BLaER1 (cell line): Measurements from ENCODE around the gene SLC4A1AP.

ENCODE experiments used
- H3K27ac ChIP-seq: shearing (Covaris generic); formaldehyde crosslinking; 2 replicates; pipeline ENCODE4 v1.8.1; 2022
- H3K27me3 ChIP-seq: shearing (Covaris generic); formaldehyde crosslinking; 2 replicates; pipeline ENCODE4 v1.8.1; 2022
- H3K36me3 ChIP-seq: shearing (Covaris generic); formaldehyde crosslinking; 2 replicates; pipeline ENCODE4 v1.8.1; 2022
- H3K4me1 ChIP-seq: shearing (Covaris generic); formaldehyde crosslinking; 2 replicates; pipeline ENCODE4 v1.8.1; 2022
- H3K4me2 ChIP-seq: shearing (Covaris generic); formaldehyde crosslinking; 2 replicates; pipeline ENCODE4 v1.8.1; 2022
- H3K4me3 ChIP-seq: shearing (Covaris generic); formaldehyde crosslinking; 2 replicates; pipeline ENCODE4 v1.8.1; 2022
- H3K9ac ChIP-seq: shearing (Covaris generic); formaldehyde crosslinking; 2 replicates; pipeline ENCODE4 v1.8.1; 2022
- H3K9me3 ChIP-seq: shearing (Covaris generic); formaldehyde crosslinking; 2 replicates; pipeline ENCODE4 v1.8.1; 2022
- H4K20me1 ChIP-seq: shearing (Covaris generic); formaldehyde crosslinking; 2 replicates; pipeline ENCODE4 v1.8.1; 2022
- Cebpa-rat ChIP-seq: shearing (Covaris generic); IDR thresholded peaks from 2 replicates; pipeline ENCODE4 v1.8.1; 2022

The SLC4A1AP gene

DNA sequence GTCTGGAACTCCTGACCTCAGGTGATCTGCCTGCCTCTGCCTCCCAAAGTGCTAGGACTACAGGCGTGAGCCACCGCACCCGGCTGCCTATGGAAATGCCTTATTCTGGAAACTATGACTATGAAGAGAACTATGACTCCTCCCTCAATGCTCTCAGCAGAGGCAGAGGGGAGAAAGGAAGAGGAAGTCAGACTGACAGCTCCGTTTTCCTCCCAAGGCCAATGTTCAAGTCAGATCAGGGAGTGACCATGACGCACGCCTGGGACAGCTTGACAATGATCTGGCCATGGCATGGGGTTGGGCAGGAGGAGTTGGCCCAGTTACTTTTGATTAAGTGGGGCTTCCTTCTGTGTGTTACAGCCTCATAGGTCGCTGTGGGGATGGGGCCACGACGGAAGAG, 63.6 kb downstream of the SLC4A1AP start:
- H3K27me3 ChIP-seq, result no peaks in the 10 kb centered on the region
- H3K36me3 ChIP-seq, result no peaks in the 10 kb centered on the region
- no peak for TF ChIP-seq Cebpa-rat
- H3K4me3 ChIP-seq, result no peak overlapping the region
- no peak overlapping the region for H3K9ac ChIP-seq
- H3K4me1 ChIP-seq, result peaks cover 48% of the 10 kb centered on the region
- H4K20me1 ChIP-seq, result no peaks in the 10 kb centered on the region
- no peak overlapping the region for H3K27ac ChIP-seq
- no peak overlapping the region for H3K4me2 ChIP-seq
- H3K9me3 ChIP-seq, result no peaks in the 10 kb centered on the region

DNA sequence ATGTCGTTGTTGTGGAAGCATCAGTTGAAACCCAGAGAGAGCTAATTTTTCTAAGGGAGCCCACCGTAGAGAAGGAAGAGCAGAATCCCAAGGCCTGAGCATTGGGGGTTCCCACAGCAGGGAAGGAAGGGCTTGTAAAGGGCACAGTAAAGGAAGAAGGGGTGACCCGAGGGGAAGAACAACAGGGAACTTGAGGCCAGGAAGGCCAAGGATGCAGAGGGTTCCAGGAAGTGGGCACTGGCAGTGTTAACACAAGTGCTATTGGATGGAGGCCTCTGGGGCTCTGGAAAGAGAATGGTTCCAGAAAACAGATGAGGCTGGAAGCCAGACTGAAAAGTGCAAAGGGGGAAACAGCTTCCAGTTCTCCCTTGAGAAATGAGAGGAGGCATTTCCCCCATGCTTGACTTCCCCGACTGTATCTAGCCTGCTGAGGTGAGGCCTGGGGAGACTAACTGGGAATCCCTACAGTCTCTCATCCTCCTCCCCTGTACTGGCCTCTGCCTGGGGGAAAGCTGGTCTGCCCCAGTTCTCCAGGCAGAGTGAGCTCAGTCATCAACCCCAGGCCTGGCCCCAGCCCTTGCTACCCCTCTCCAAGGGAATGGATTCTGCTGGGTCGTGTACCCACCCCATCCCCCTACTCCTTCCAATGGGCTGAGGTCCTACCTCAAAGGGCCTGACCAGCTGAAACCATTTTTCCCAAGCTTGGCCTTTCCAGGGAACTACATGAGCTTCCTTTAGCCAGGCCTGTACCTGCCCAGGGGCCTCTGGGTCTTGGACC, 64.6 kb downstream of the SLC4A1AP start:
- H3K4me3 ChIP-seq, result no peak overlapping the region
- H3K9ac ChIP-seq, result no peak overlapping the region
- peak overlapping the region; percentile 75 for H3K4me2 ChIP-seq
- peaks cover 45% of the 10 kb centered on the region for H3K4me1 ChIP-seq
- H3K36me3 ChIP-seq, result no peaks in the 10 kb centered on the region
- no peaks in the 10 kb centered on the region for H3K27me3 ChIP-seq
- no peak overlapping the region for H3K27ac ChIP-seq
- no peaks in the 10 kb centered on the region for H4K20me1 ChIP-seq
- no peak for TF ChIP-seq Cebpa-rat
- no peaks in the 10 kb centered on the region for H3K9me3 ChIP-seq

DNA sequence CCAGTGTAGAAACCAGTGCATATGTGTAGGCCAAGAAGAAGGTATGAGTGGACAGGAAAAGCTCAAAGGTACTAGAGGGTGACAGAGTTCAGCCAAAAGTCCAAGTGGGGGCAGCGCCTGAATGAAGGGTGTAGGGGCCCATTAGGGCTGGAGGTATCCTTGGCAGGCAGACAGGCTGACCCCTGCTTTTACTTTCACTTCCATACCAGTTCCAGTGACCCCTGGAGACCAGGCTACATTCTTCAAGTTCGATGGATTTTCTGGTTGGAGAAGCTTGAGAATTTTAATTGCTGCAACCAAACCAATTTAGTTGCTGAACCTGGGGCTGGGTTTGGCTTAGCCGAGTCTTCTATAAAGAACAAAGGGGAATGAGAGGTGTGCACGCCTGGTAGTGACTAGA, 65.5 kb downstream of the SLC4A1AP start:
- Histone ChIP-seq H3K9me3 (no peaks in the 10 kb centered on the region), H3K4me1 (peaks cover 45% of the 10 kb centered on the region), H3K36me3 (no peaks in the 10 kb centered on the region), H3K4me3 (no peak overlapping the region), H3K27me3 (no peaks in the 10 kb centered on the region), H3K27ac (no peak overlapping the region), H4K20me1 (no peaks in the 10 kb centered on the region), H3K4me2 (peak overlapping the region; percentile 75), H3K9ac (no peak overlapping the region)
- TF ChIP-seq Cebpa-rat, result no peak

DNA sequence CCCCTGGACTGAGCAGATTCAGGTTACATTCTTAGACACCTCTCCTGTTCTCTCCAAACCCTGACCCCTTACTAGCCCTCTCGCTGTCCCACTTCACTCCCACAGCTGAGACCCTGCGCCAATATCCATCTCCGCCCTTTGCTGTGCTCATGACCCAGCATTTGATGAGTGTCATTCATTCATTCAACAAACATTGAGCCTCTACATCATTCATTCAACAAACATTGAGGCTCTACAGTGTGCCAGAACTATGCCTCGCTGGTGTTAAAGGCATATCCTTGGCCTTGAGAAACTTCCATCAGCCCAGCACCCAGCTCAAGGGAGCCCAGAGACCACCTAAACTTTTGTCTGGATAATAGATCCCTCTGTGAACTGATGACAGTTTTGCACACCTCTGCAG, 65.9 kb downstream of the SLC4A1AP start:
- no peaks in the 10 kb centered on the region for H3K36me3 ChIP-seq
- no peaks in the 10 kb centered on the region for H4K20me1 ChIP-seq
- no peak for TF ChIP-seq Cebpa-rat
- H3K9me3 ChIP-seq, result no peaks in the 10 kb centered on the region
- no peak overlapping the region for H3K4me3 ChIP-seq
- no peaks in the 10 kb centered on the region for H3K27me3 ChIP-seq
- no peak overlapping the region for H3K27ac ChIP-seq
- H3K9ac ChIP-seq, result no peak overlapping the region
- H3K4me1 ChIP-seq, result peaks cover 45% of the 10 kb centered on the region
- H3K4me2 ChIP-seq, result peak overlapping the region; percentile 75

DNA sequence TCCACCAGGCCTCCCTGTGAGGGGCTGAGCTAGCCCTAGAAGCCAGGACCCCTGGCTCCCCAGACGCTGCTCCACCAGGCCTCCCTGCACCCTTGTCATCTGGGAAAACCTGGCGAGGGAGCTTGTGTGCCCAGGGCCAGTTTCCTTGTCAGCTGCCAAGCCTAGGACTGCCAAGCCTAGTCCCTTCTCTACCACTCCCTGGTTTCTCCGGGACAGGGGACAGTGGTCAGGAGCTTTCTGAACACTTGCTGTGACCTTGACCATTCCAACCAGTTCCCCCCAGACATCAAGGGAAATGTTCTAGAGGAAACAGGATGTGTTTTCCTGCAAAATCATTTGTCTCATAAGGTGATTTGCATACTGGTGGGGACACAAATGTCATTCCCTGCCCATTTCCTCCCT, 66.6 kb downstream of the SLC4A1AP start:
- TF ChIP-seq Cebpa-rat, result no peak
- Histone ChIP-seq H3K4me2 (peak overlapping the region; percentile 75), H3K9me3 (no peaks in the 10 kb centered on the region), H3K9ac (no peak overlapping the region; the same call in 1 of the 2 replicates), H3K4me3 (no peak overlapping the region), H3K4me1 (peaks cover 45% of the 10 kb centered on the region), H3K27me3 (no peaks in the 10 kb centered on the region), H3K36me3 (no peaks in the 10 kb centered on the region), H3K27ac (no peak overlapping the region), H4K20me1 (no peaks in the 10 kb centered on the region)

DNA sequence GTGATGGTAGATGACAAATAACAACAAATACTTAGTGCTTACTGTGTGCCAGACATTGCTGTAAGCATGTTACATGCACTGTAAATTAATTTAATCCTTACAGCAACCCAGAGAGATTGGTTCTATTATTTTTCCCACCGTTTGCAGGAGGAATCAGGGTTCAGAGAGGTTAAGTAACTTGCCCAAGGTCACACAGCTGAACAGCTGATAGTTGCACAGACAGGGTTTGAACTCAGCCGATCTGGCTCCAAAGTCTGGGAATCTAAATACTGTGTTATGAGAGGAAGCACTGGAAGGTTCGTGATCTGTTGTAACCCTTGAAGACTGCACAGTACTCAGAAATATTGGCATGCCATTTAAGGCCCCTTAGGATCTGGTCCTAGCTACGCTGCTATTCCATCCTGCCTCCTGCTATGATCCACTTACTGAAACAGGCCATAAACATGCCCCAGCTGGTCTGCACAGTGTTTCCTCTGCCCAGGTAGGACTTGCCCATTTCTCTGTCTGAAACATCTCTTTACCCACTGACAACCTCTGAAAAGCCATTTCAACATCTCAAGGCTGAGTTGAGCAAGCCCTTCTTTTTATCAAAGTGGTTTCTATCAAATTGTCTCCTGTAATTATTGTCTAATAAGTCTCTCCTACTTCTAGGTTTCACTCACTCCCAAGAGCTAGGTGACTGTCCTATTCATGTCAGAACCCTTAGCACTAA, 67.4 kb downstream of the SLC4A1AP start:
- no peak overlapping the region for H3K9ac ChIP-seq
- no peaks in the 10 kb centered on the region for H3K36me3 ChIP-seq
- no peaks in the 10 kb centered on the region for H3K27me3 ChIP-seq
- peak overlapping the region; percentile 75 for H3K4me2 ChIP-seq
- no peak for TF ChIP-seq Cebpa-rat
- no peaks in the 10 kb centered on the region for H4K20me1 ChIP-seq
- no peak overlapping the region for H3K27ac ChIP-seq
- peaks cover 45% of the 10 kb centered on the region for H3K4me1 ChIP-seq
- no peak overlapping the region for H3K4me3 ChIP-seq
- H3K9me3 ChIP-seq, result no peaks in the 10 kb centered on the region

DNA sequence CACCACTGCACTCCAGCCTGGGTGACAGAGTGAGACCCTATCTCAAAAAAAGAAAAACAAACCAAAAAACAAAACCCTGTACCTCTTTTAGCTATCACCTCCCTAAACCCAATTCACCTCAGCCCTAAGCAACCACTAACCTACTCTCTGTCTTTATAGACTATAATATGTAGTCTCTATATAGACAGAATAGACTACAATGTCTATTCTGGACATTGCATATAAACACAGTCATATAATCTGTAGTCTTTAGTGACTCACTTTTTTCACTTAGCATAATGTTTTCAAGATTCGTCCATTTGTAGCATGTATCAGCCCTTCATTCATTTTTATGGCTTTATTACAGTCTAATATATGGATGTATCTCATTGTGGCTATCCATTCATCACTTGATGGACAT, 70.6 kb downstream of the SLC4A1AP start:
- Histone ChIP-seq H3K4me1 (peaks cover 30% of the 10 kb centered on the region), H3K4me3 (no peak overlapping the region), H3K27me3 (no peaks in the 10 kb centered on the region), H3K27ac (no peak overlapping the region), H3K36me3 (no peaks in the 10 kb centered on the region), H3K9ac (no peak overlapping the region), H3K9me3 (no peaks in the 10 kb centered on the region), H4K20me1 (no peaks in the 10 kb centered on the region), H3K4me2 (no peak overlapping the region)
- TF ChIP-seq Cebpa-rat, result no peak

DNA sequence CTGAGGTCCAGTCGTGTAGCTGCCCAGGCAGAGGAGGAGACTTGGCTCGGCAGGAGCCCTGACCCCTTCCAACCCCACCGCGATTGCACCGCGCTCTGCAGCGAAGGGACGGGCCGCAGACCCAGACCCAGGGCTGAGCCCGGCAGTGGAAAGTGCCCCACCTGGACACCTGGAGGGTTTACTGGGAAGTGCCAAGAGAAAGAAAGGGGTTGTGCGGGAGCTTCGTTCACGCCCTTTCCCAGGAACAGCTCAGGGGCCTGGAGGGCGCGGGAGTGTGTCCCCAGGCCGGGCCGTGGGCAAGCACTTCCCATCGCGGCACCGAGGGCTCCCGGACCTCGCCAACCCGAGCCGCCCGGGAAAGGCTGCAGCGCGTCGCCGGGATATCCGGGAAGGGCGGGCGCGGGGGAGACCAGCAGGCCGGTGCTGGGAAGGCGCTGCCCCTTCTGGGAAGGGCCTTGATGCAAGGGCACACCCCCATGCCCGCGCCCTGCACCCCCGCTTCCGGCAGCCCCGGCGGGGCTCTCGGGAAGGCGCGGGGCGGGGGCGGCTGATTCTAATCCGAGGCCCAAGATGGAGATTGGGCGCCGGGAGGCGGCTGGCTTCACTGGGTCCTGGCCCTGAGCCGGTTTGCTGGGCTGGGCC, 71.7 kb downstream of the SLC4A1AP start:
- Histone ChIP-seq H3K4me3 (no peak overlapping the region), H3K27ac (no peak overlapping the region), H3K4me1 (peaks cover 19% of the 10 kb centered on the region), H3K9me3 (no peaks in the 10 kb centered on the region), H3K36me3 (no peaks in the 10 kb centered on the region), H3K9ac (no peak overlapping the region), H3K4me2 (no peak overlapping the region), H3K27me3 (no peaks in the 10 kb centered on the region), H4K20me1 (no peaks in the 10 kb centered on the region)
- no peak for TF ChIP-seq Cebpa-rat

DNA sequence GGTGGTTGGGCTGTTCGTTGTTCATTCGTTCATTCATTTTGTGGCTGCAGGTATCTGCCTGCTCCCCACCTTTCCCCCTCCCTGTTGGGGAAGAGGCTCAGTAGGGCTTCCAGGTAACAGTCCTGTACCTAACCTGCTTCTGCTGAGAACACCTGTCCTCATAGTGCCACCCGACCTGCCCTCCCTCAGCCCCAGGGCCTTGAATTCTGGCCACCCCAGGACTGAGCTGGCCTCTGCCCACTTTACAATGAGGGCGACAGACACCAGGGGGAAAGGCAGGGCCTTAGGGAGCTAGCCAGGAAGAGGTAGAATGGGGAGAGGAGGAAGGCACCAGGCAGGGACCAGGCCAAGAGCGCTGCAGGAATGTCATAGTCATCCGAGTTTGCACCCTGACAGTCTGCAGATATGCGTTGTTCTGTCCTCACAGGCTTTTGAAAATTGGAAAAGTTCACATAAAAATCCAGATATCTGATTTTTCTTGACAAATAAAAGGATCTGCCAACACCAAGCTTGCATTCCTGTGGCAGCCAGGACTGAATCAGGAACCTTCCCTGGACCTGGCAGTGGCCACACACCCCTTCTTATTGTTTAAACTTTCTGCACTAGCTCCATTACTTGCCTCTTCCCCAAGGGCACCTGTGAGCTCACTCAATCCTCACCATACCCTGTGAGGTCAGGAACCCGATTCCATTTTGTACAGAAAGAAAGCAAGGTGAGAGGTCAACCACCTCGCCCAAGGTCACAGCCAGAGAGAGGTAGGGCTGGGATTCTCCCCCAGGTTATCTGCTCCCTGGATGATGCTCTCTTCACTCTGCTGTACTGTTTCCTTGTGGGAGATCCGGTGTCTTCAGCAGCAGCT, 72.6 kb downstream of the SLC4A1AP start:
- Histone ChIP-seq H3K27me3 (no peaks in the 10 kb centered on the region), H3K36me3 (no peaks in the 10 kb centered on the region), H3K4me3 (no peak overlapping the region), H4K20me1 (no peaks in the 10 kb centered on the region), H3K9ac (no peak overlapping the region), H3K4me2 (no peak overlapping the region), H3K9me3 (no peaks in the 10 kb centered on the region), H3K27ac (no peak overlapping the region), H3K4me1 (peaks cover 12% of the 10 kb centered on the region)
- no peak for TF ChIP-seq Cebpa-rat
